Measurements from ENCODE around the gene NDUFC2.

DNA sequence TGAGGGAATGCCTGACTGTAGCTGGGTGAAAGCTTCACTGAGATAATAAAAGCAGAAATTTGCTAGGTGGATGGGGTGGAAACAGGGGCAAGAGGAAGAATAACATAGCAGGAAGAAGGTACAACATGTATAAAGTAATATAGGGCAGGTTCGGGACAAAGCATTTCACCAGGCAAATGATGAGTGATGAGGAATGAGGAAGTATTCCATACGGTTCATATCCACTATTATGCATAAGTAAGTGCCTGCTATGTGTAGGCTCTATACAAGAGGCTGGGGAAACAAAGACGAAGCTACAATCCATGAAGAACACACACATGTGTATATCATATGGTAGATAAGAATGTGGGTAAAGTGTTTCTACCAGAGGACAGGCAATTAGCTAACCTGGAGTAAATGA is 7.9 kb downstream of the NDUFC2 start:
- TF ChIP-seq, protein P1, sequence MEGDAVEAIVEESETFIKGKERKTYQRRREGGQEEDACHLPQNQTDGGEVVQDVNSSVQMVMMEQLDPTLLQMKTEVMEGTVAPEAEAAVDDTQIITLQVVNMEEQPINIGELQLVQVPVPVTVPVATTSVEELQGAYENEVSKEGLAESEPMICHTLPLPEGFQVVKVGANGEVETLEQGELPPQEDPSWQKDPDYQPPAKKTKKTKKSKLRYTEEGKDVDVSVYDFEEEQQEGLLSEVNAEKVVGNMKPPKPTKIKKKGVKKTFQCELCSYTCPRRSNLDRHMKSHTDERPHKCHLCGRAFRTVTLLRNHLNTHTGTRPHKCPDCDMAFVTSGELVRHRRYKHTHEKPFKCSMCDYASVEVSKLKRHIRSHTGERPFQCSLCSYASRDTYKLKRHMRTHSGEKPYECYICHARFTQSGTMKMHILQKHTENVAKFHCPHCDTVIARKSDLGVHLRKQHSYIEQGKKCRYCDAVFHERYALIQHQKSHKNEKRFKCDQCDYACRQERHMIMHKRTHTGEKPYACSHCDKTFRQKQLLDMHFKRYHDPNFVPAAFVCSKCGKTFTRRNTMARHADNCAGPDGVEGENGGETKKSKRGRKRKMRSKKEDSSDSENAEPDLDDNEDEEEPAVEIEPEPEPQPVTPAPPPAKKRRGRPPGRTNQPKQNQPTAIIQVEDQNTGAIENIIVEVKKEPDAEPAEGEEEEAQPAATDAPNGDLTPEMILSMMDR (conservative IDR thresholded peaks at IDR 0.05 in 1 of 2, IDR thresholded peaks at IDR 0.05 in 1 of 2; ENCODE audit: low read depth in 1 of 2, low read length in 2 of 2): no peak
- no peak for TF ChIP-seq EZH2 (IDR thresholded peaks at IDR 0.05; ENCODE audit: low read length, missing control alignments)
